Astrocyte (in vitro differentiated cells and primary cell): ENCODE data around the gene CDKN1C. TPM values are rescaled to one million over a fixed set of nuclear protein-coding genes. Genes with fewer than 3 reads are reported as not detected.

Experiments used
- DNase-seq: peaks from one replicate; pipeline ENCODE4 v3.0.0-alpha.2; 2010; ENCODE audit warnings: low read depth
- FAIRE-seq: peaks from 2 replicates; lab custom pipeline; 2011; peaks lifted over from hg19 to GRCh38; lab: Jason Lieb, UNC
- H2AFZ ChIP-seq: 2 replicates; pipeline ENCODE4 v1.6.0; 2012; ENCODE audit warnings: low read depth, low read length, inconsistent platforms
- H3K27ac ChIP-seq: 2 replicates; pipeline ENCODE4 v1.5.1; 2011; ENCODE audit warnings: low read depth, low read length, inconsistent platforms
- H3K27me3 ChIP-seq: 2 replicates; pipeline ENCODE4 v1.6.0; 2011; ENCODE audit warnings: low read length, inconsistent platforms; ENCODE audit not compliant: insufficient read depth
- H3K36me3 ChIP-seq: 2 replicates; pipeline ENCODE4 v1.5.1; 2011; ENCODE audit warnings: low read length, inconsistent platforms; ENCODE audit not compliant: insufficient read depth
- H3K4me1 ChIP-seq: 2 replicates; pipeline ENCODE4 v1.5.1; 2011; ENCODE audit warnings: low read length, inconsistent platforms; ENCODE audit not compliant: insufficient read depth
- H3K4me2 ChIP-seq: 2 replicates; pipeline ENCODE4 v1.6.0; 2012; ENCODE audit warnings: low read length, inconsistent platforms
- H3K4me3 ChIP-seq: 2 replicates; pipeline ENCODE4 v1.5.1; 2011; ENCODE audit warnings: low read depth, mild to moderate bottlenecking, low read length, inconsistent platforms; ENCODE audit not compliant: insufficient read depth
- H3K79me2 ChIP-seq: 2 replicates; pipeline ENCODE4 v1.6.0; 2012; ENCODE audit warnings: mild to moderate bottlenecking, low read length, inconsistent platforms; ENCODE audit not compliant: insufficient read depth
- H3K9ac ChIP-seq: 2 replicates; pipeline ENCODE4 v1.6.0; 2012; ENCODE audit warnings: mild to moderate bottlenecking, low read length, inconsistent platforms
- H3K9me3 ChIP-seq: 2 replicates; pipeline ENCODE4 v1.5.1; 2012; ENCODE audit warnings: low read depth, mild to moderate bottlenecking, low read length, inconsistent platforms; ENCODE audit not compliant: insufficient read depth
- H4K20me1 ChIP-seq: 2 replicates; pipeline ENCODE4 v1.6.0; 2012; ENCODE audit warnings: low read length, inconsistent platforms; ENCODE audit not compliant: insufficient read depth
- H3K27ac Mint-ChIP-seq: one replicate; pipeline ENCODE4 v1.8.0; 2021; ENCODE audit warnings: mild to moderate bottlenecking, mixed read lengths; ENCODE audit not compliant: unreplicated experiment
- H3K27me3 Mint-ChIP-seq: one replicate; pipeline ENCODE4 v1.8.0; 2021; ENCODE audit warnings: low read depth, mixed read lengths; ENCODE audit not compliant: unreplicated experiment
- H3K36me3 Mint-ChIP-seq: one replicate; pipeline ENCODE4 v1.8.0; 2021; ENCODE audit warnings: low read depth, mixed read lengths; ENCODE audit not compliant: unreplicated experiment
- H3K4me1 Mint-ChIP-seq: one replicate; pipeline ENCODE4 v1.8.0; 2021; ENCODE audit warnings: low read depth, mixed read lengths; ENCODE audit not compliant: unreplicated experiment
- H3K4me3 Mint-ChIP-seq: one replicate; pipeline ENCODE4 v1.8.0; 2021; ENCODE audit warnings: mild to moderate bottlenecking, moderate library complexity, mixed read lengths; ENCODE audit not compliant: unreplicated experiment
- H3K9me3 Mint-ChIP-seq: one replicate; pipeline ENCODE4 v1.8.0; 2021; ENCODE audit warnings: mild to moderate bottlenecking, mixed read lengths; ENCODE audit not compliant: unreplicated experiment
- EZH2 ChIP-seq: IDR thresholded peaks from 2 replicates; pipeline ENCODE4 v1.6.1; 2012; ENCODE audit warnings: mild to moderate bottlenecking, low read length, inconsistent platforms; ENCODE audit not compliant: insufficient read depth
- total RNA-seq: library from RNA; stranded (reverse); gene quantifications from 2 replicates; pipeline ENCODE4 v1.2.1, GENCODE V29; 2021
- TF ChIP-seq, protein P1 (sequence below): IDR thresholded peaks from 2 replicates; pipeline ENCODE4 v1.5.1; 2011; ENCODE audit warnings: low read depth, mild to moderate bottlenecking, inconsistent platforms, low read length, moderate library complexity; ENCODE audit not compliant: insufficient read depth

Gene CDKN1C
- total RNA-seq, 1 donor from 2014 or later = 7.5 TPM

DNA sequence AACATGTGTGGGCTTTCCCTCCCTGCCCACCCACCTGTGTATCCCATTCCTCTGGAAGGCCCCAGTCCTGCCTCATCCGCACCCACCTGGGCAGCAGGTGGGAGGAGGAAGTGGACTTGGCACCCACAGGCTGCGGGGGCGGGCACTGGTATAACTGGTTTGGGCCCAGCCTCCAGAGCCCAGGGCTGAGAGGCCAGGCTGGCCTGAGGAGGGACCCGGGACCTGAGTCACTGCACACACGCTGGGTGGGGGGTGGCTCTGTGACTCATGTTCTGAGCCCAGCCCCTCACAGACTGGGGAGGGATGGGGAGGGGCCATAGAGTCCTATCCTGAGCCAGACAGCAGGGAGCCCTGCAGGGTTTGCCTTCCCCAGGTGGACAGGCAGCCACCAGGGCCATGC is 26.9 kb upstream of the CDKN1C start:
- peaks cover 8% of the 10 kb centered on the region for H3K4me1 Mint-ChIP-seq
- Histone ChIP-seq H3K27me3 (peaks cover 3% of the 10 kb centered on the region), H3K36me3 (no peaks in the 10 kb centered on the region), H3K9me3 (no peaks in the 10 kb centered on the region), H2AFZ (peak overlapping the region; percentile 22), H3K4me2 (peak overlapping the region; percentile 87), H3K9ac (peak overlapping the region; percentile 68), H3K27ac (peak overlapping the region; percentile 68), H3K4me1 (peaks cover 23% of the 10 kb centered on the region), H3K4me3 (peak overlapping the region; percentile 27), H4K20me1 (no peaks in the 10 kb centered on the region), H3K79me2 (no peaks in the 10 kb centered on the region)
- no peak for TF ChIP-seq EZH2
- TF ChIP-seq, protein P1, sequence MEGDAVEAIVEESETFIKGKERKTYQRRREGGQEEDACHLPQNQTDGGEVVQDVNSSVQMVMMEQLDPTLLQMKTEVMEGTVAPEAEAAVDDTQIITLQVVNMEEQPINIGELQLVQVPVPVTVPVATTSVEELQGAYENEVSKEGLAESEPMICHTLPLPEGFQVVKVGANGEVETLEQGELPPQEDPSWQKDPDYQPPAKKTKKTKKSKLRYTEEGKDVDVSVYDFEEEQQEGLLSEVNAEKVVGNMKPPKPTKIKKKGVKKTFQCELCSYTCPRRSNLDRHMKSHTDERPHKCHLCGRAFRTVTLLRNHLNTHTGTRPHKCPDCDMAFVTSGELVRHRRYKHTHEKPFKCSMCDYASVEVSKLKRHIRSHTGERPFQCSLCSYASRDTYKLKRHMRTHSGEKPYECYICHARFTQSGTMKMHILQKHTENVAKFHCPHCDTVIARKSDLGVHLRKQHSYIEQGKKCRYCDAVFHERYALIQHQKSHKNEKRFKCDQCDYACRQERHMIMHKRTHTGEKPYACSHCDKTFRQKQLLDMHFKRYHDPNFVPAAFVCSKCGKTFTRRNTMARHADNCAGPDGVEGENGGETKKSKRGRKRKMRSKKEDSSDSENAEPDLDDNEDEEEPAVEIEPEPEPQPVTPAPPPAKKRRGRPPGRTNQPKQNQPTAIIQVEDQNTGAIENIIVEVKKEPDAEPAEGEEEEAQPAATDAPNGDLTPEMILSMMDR = no peak
- H3K36me3 Mint-ChIP-seq = peaks cover 2% of the 10 kb centered on the region
- H3K27me3 Mint-ChIP-seq = no peaks in the 10 kb centered on the region
- no peak overlapping the region for H3K4me3 Mint-ChIP-seq
- no peak overlapping the region for H3K27ac Mint-ChIP-seq
- FAIRE-seq (peak; percentile 29), DNase-seq (peak; percentile 76)
- H3K9me3 Mint-ChIP-seq = peaks cover under 1% of the 10 kb centered on the region

DNA sequence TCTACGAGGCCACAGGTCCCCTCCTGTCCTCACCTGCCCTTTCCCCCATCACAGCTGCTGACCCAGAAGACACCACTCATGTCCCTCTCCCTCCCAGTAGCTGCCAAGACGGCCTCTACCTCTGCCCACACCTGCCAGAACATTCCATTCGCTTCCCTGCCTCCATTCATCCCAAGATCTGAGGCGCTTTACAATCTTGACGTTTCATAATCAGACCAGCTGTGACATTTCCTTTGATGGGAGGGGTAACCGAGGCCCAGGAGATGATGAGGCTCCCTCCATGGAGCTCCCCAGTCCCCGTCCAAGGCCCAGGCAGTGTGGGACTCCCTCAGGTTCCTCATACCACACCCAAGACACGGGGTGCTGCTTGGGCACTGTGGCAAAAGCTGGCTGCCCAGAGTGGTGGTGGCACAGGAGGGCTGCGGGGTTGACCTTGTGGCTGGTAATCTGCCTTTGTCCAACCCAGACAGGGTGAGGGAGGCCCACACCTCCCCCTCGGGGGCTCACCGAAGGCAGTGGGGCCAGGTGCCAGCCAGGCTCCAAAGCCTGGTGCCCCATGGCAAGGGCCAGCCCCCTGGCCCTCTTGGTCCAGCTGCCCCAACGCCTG is 26.3 kb upstream of the CDKN1C start:
- FAIRE-seq = no peak
- peaks cover 23% of the 10 kb centered on the region for H3K4me1 ChIP-seq

More for the DNA sequence above, 26.3 kb upstream of the CDKN1C start:
- no peaks in the 10 kb centered on the region for H3K36me3 ChIP-seq
- Mint-ChIP-seq H3K9me3 (peaks cover 3% of the 10 kb centered on the region), H3K4me3 (no peak overlapping the region), H3K4me1 (peaks cover 8% of the 10 kb centered on the region), H3K27me3 (no peaks in the 10 kb centered on the region), H3K27ac (no peak overlapping the region), H3K36me3 (peaks cover 6% of the 10 kb centered on the region)
- peaks cover 3% of the 10 kb centered on the region for H3K27me3 ChIP-seq
- H3K9ac ChIP-seq = no peak overlapping the region
- H3K4me3 ChIP-seq = no peak overlapping the region
- H4K20me1 ChIP-seq = no peaks in the 10 kb centered on the region
- no peaks in the 10 kb centered on the region for H3K79me2 ChIP-seq
- TF ChIP-seq, protein P1 = no peak
- no peak for TF ChIP-seq EZH2
- no peak for DNase-seq
- no peak overlapping the region for H3K27ac ChIP-seq
- H2AFZ ChIP-seq = no peak overlapping the region
- H3K4me2 ChIP-seq = peak overlapping the region; percentile 87
- no peaks in the 10 kb centered on the region for H3K9me3 ChIP-seq
